ENCODE data around the gene CDC42EP4. TPM values are rescaled to one million over a fixed set of nuclear protein-coding genes. Genes with fewer than 3 reads are reported as not detected.

CDC42EP4 gene
- total RNA-seq, 8 experiments from 2014 or later: 26.2 to 77.6 (median 39.6) TPM

DNA sequence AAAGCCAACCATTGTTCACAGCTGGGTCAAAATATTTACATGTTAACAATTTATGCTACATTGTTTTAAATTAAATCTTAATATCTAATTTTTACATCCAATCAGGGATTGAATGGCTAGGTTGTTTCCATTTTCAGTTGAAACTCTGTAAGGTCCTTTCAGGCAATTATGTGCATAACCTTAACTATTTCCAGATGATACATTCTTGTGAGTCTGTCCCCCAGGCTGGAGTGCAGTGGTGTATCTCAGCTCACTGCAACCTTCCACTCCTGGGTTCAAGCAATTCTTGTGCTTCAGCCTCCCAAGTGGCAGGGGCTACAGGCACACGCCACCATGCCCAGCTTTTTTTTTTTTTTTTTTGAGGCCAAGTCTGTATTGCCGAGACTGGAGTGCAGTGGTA lies 10.4 kb downstream of the CDC42EP4 start:
- Histone ChIP-seq H3K27ac (no peak overlapping the region), H3K4me3 (no peak overlapping the region), H3K4me1 (replicated peaks in 1 of 2) (peaks cover 27 to 30% of the 10 kb centered on the region in 2 donors)
- in situ Hi-C loops (cut with MboI; ENCODE audit: low pct_unique_long_range_greater_than_20kb in 2 of 9, low sequenced_read_pairs in 9 of 9, unreplicated experiment in 9 of 9): no loop called here
- peak in 3 of 8 experiments; percentile 2 to 27 (median 6) for ATAC-seq (replicated peaks in 6 of 8)
- WGBS, 10 experiments: 0 to 100% (median 90%) methylated on average over 1 to 2 of the region's 2 CpGs; no CpG with 5 or more reads in 6 of the 10 experiments

DNA sequence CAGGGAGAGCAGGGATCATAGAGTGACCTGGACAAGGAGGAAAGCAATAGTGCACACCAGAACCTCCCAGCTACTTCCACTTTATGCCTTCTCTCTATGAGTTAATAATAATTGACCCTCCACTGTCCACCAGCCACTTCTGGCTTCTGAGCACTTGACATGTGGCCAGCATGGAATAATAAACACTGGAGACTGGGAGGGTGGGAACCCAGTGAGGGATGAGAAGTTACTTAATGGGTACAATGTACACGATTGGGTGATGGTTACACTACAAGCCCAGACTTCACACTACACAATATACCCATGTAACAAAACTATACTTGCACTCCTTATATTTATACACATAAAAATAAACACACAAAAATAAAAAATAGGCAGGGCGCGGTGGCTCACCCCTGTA lies 11.4 kb downstream of the CDC42EP4 start:
- Histone ChIP-seq H3K27ac (no peak overlapping the region), H3K4me3 (no peak overlapping the region), H3K4me1 (replicated peaks in 1 of 2) (peaks cover 18 to 22% of the 10 kb centered on the region in 2 donors)
- ATAC-seq (replicated peaks in 6 of 8): no peak
- WGBS, 10 experiments: 90 to 100% (median 100%) methylated on average over 1 to 2 of the region's 3 CpGs; no CpG with 5 or more reads in 5 of the 10 experiments
- in situ Hi-C loops (cut with MboI; ENCODE audit: low pct_unique_long_range_greater_than_20kb in 2 of 9, low sequenced_read_pairs in 9 of 9, unreplicated experiment in 9 of 9): no loop called here

DNA sequence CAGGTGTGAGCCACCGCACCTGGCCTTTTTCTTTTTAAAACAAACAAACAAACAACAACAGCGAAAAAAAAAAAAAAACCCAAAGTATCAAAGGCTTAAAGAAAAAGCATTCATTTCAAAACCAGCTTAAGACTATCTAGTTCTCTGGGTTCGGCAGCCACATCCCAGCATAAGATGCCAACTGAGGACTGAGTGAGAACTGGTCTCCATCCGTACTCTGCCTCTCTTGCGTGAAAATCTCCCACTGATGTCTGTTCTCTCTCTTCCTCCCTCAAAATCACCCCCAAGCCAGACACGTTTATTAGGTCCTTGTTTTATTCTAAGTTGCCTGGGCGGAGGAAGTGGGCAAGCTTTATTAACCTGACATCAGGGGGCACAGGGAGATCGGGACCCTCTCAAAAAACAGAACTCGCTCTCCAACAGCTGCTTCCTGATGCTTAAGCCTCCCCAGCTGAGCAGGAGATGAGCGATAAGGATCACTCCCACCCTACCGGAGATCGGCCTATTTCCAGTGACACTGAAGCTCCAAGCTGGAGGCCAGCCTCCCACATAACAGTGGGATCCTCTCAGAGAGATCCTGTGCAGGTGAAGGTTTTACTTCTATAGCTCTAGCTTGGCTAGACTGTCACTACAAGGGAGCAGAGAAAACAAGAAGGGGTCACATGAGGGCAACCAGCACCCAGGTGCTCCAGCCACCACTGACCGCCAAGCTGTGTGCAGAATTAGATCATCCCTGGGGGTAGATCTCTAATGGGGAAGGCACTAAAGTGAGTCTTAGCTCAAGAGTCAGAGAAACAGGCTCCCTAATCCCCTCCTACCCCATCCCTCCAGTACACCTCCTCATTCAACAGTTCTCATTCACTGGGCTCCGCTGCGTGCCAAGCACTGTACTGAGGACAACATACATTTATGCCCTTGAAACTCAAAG lies 13.6 kb downstream of the CDC42EP4 start:
- peak overlapping the region in 1 of 2 donors; percentile 52 for H3K27ac ChIP-seq
- H3K4me3 ChIP-seq: no peak overlapping the region
- WGBS, 10 experiments: 50 to 100% (median 83%) methylated on average over 1 to 10 of the region's 15 CpGs; no CpG with 5 or more reads in 1 of the 10 experiments
- peak in 5 of 8 experiments; percentile 42 to 72 (median 50) for ATAC-seq (replicated peaks in 6 of 8)
- in situ Hi-C loops (cut with MboI; ENCODE audit: low pct_unique_long_range_greater_than_20kb in 2 of 9, low sequenced_read_pairs in 9 of 9, unreplicated experiment in 9 of 9): no loop called here
- no peaks in the 10 kb centered on the region for H3K4me1 ChIP-seq (replicated peaks in 1 of 2)

DNA sequence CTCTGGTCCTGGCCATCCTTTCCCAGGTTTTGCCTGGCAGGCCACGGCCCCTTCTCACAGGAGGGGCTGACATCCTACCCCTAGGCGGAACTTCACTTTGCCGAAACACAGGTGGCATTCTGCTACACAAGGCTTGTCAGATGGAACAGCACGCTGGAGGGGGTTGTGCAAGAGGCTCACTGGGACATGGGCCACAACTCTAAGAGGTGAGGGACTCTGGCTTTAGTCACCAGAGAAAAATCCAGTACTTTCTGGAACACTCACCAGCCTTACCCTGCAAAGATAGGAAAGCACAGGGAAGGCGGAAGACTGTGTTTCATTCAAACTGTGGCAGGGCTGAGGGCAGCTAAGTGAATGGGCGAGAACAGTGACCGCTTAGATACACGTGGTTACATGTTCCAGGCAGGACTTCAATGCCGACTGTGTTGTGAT lies 18.3 kb downstream of the CDC42EP4 start:
- peak in 2 of 8 experiments; percentile 9 to 32 for ATAC-seq (replicated peaks in 6 of 8)
- in situ Hi-C loops (cut with MboI; ENCODE audit: low pct_unique_long_range_greater_than_20kb in 2 of 9, low sequenced_read_pairs in 9 of 9, unreplicated experiment in 9 of 9): no loop called here
- Histone ChIP-seq H3K4me1 (replicated peaks in 1 of 2) (peaks cover 8 to 20% of the 10 kb centered on the region in 2 donors), H3K27ac (no peak overlapping the region), H3K4me3 (no peak overlapping the region)
- 68 to 90% (median 86%) methylated on average over 2 to 6 of the region's 9 CpGs; no CpG with 5 or more reads in 6 of the 10 experiments for WGBS, 10 experiments

DNA sequence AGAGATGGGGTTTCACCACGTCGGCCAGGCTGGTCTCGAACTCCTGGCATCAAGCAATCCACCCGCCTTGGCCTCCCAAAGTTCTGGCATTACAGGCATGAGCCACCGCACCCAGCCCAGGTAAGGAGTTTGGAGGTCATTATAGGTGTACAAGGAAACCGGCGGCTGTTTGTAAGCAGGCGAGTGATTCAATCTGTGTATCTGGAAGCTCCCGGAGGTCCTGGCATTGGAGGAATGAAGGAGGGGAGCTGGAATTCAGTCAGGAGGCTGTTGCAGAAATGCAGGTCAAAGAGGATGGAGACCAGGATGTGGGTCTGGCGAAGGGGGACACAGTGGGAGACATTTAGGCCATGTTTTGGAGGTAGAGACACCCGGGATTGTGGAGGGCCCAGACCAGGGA lies 18.8 kb downstream of the CDC42EP4 start:
- Histone ChIP-seq H3K4me1 (replicated peaks in 1 of 2) (peaks cover 10 to 23% of the 10 kb centered on the region in 2 donors), H3K27ac (no peak overlapping the region), H3K4me3 (no peak overlapping the region)
- in situ Hi-C loops (cut with MboI; ENCODE audit: low pct_unique_long_range_greater_than_20kb in 2 of 9, low sequenced_read_pairs in 9 of 9, unreplicated experiment in 9 of 9): no loop called here
- ATAC-seq (replicated peaks in 6 of 8): no peak
- WGBS, 10 experiments: 60 to 100% (median 83%) methylated on average over 1 to 8 of the region's 11 CpGs; no CpG with 5 or more reads in 1 of the 10 experiments

DNA sequence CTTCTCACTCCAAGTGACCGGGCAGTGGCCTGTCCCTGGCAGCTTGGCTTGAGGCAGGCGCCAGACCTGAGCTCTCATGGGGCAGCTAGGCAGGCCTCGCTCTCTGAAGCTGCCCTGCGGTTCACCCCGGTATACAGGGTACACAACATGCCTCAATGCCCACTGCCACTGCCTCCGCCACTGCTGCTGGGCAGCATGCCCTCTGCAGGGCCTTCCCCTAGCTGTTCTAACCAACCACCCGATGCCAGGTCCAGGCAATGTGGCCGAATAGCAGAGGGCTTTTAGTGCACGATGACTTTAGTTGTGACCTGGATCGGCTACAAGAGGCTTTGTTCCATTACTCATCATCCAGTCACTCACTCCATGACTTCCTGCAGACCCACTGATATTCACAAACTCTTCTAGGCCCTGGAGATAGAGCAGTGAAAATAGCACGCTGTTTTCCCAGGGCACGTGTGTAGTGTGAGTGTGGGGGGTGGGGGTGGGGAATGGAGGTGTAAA lies 19.7 kb downstream of the CDC42EP4 start:
- in situ Hi-C loops (cut with MboI; ENCODE audit: low pct_unique_long_range_greater_than_20kb in 2 of 9, low sequenced_read_pairs in 9 of 9, unreplicated experiment in 9 of 9): no loop called here
- H3K4me1 ChIP-seq (replicated peaks in 1 of 2): peaks cover 12 to 23% of the 10 kb centered on the region in 2 donors
- WGBS, 10 experiments: 20 to 100% (median 70%) methylated on average over 1 to 2 of the region's 12 CpGs; no CpG with 5 or more reads in 4 of the 10 experiments
- peak in 6 of 8 experiments; percentile 1 to 22 (median 14) for ATAC-seq (replicated peaks in 6 of 8)
- H3K4me3 ChIP-seq: no peak overlapping the region
- H3K27ac ChIP-seq: no peak overlapping the region

DNA sequence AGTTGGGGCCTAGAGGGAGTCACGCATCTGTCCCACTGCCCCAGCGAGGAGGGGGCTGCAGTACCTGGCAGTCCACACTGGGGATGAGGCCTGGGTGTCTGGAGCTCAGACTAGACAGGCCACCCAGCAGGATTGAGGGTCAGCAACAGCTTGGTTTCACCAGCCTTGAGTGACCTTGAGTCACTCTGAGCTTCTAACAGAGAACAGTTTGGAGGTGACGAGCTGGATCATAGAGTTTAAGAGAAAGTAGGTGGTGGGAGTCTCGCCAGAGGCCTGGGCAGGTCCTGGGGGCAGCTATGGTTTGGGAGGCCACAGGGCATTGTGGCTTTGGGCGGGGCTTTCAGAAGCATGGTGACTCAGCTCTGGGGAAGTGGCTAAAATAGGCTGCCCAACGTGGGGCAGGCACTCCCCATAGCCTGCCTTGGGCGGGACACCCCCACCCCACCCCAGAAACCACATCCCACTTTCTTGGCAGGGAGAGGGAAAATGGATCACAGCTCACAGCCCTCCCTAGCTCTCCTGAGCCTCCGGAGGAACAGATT lies 20.5 kb downstream of the CDC42EP4 start:
- Histone ChIP-seq H3K27ac (no peak overlapping the region), H3K4me3 (no peak overlapping the region), H3K4me1 (replicated peaks in 1 of 2) (peaks cover 12 to 23% of the 10 kb centered on the region in 2 donors)
- ATAC-seq (replicated peaks in 6 of 8): peak in 5 of 8 experiments; percentile 23 to 82 (median 41)
- WGBS, 10 experiments: 0 to 100% (median 80%) methylated on average over 1 to 2 of the region's 8 CpGs; no CpG with 5 or more reads in 7 of the 10 experiments
- in situ Hi-C loops (cut with MboI; ENCODE audit: low pct_unique_long_range_greater_than_20kb in 2 of 9, low sequenced_read_pairs in 9 of 9, unreplicated experiment in 9 of 9): no loop called here

DNA sequence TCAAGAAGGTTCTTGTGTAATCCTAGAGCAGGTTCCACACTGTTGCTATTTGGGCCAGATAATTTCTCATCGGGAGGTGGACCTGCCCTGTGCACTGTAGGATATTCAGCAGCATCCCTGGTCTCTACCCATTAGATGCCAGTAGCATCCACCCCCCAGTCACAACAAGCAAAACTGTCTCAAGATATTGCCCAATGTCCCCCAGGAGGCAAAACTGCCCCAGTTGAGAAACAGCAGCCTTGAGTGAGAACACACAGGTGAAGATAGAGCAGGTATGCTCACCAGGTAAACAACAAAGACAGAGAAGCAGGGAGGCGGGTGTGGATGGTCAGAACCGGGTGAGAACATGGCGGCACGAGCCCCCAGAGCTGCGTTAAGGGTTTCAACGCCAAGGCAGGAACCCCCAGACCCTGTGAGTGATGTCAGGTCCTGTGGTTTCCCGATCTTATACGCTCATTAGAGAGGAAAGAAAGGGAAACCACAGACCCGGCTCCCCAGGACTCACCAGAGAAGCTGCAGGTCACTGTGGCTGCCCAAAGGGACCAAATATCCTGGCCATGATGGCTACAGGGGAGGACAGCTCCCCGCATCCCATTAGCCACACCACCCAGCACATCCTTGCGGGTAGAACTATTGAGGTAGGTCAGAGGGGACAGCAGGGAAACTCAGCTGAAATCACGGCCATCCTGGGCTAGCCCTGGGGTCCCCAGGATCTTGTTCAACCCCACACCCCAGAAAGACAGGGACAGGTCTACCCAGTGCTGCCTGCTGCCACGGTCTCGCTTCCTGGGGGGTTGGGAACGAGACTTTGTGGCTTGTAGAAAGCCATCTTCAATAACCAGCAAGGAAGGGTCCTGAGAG lies 21.2 kb downstream of the CDC42EP4 start:
- WGBS, 10 experiments: 70 to 100% (median 89%) methylated on average over 1 to 10 of the region's 16 CpGs; no CpG with 5 or more reads in 3 of the 10 experiments
- ATAC-seq (replicated peaks in 6 of 8): no peak
- Histone ChIP-seq H3K4me3 (no peak overlapping the region), H3K4me1 (replicated peaks in 1 of 2) (peaks cover 15 to 23% of the 10 kb centered on the region in 2 donors), H3K27ac (no peak overlapping the region)
- in situ Hi-C loops (cut with MboI; ENCODE audit: low pct_unique_long_range_greater_than_20kb in 2 of 9, low sequenced_read_pairs in 9 of 9, unreplicated experiment in 9 of 9): no loop called here

DNA sequence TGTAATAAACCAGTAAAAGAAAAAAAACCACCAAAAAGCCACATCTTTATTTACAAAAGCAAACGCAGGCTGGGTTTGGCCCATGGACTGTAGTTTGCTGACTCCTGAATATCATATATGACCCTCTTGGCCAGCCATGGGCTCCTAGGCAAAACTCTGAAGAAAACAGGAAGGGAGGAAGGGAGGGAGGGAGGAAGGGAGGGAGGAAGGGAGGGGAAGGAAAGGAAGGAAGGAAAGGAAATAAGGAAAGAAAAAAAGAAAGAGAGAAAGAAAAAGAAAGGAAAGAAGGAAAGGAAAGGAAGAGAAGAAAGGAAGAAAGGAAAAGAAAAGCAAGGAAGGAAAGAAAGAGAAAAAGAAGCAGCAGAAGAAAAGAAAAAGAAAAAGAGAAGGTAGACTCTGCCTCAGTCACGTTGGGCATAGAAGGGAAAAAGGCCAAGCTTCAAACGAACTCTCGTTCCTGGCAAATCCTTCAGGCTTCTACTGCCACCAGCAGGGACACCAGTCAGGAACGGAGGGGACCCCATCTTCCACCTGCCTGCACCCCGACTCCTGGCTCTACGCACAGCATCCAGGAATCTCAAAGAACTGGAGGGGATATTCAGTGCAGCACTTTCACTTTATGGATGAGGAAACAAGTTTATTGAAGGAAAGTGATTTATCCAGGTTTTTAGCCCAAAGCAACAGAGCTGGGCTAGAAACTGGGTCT lies 22.1 kb downstream of the CDC42EP4 start:
- Histone ChIP-seq H3K4me1 (replicated peaks in 1 of 2) (peaks cover 24 to 32% of the 10 kb centered on the region in 2 donors), H3K4me3 (no peak overlapping the region), H3K27ac (no peak overlapping the region)
- in situ Hi-C loops (cut with MboI; ENCODE audit: low pct_unique_long_range_greater_than_20kb in 2 of 9, low sequenced_read_pairs in 9 of 9, unreplicated experiment in 9 of 9): no loop called here
- ATAC-seq (replicated peaks in 6 of 8): no peak
- 46 to 88% (median 80%) methylated on average over 1 to 7 of the region's 7 CpGs; no CpG with 5 or more reads in 2 of the 10 experiments for WGBS, 10 experiments

DNA sequence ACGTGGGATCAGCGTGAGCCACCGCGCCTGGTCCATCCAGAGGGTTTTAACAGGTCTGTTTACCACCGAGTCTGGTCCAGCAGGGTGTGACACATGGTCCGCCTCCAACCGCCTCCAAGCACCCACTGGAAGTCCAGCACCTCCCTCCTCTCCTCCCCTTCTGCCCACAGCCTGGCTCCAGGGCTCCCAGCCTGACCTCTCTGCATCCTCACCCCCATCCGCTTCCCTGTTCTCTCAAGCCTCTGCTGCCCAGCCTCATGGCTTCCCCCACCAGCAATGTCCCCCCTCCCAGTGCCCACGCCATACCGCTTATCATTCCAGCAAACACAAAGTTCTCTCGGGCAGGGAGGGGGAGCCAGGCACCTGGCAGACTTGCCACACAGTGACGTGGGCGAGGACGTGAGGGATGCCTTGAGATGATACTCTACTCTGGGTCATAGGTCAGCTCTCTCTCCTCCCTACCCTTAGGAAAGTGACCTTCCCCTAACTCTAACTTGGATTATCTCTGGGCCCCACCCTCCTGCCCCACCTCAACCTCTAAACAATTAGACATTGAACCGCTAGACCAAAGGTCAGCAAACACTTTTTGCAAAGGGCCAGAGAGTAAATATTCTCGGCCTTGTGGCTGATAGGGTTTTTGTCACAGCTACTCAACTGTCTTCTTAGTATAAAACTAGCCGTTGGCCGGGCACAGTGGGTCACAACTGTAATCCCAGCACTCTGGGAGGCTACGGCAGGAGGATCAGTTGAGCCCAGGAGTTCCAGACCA lies 23.1 kb downstream of the CDC42EP4 start:
- in situ Hi-C loops (cut with MboI; ENCODE audit: low pct_unique_long_range_greater_than_20kb in 2 of 9, low sequenced_read_pairs in 9 of 9, unreplicated experiment in 9 of 9): no loop called here
- 29 to 93% (median 70%) methylated on average over 1 to 4 of the region's 19 CpGs; no CpG with 5 or more reads in 5 of the 10 experiments for whole genome bisulfite sequencing, 10 experiments
- ATAC-seq (replicated peaks in 6 of 8): peak in 5 of 8 experiments; percentile 1 to 25 (median 18)
- peaks cover 34 to 41% of the 10 kb centered on the region in 2 donors for H3K4me1 ChIP-seq (replicated peaks in 1 of 2)
- H3K4me3 ChIP-seq: no peak overlapping the region
- no peak overlapping the region for H3K27ac ChIP-seq

DNA sequence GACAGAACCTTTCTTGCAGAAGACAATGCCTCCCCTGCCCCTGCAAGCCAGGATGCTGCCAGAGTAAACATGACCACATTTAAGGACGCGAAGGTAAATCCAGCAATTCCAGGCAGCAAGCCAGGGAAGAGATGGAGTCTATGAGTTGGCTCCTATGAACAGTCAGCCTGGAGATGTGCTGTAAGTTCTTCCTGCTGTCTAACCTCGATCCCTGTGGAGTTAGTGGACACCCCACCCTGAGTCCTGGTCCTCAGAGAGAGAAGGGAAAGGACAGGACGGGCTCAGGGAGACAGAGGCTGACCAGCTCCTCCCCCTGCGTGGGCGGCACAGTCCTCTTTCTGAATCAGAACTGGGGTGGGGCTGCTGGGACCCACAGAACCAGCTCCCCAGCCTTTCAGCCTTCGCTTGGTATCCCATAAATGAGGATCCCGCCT lies 24.9 kb downstream of the CDC42EP4 start:
- in situ Hi-C loops (cut with MboI; ENCODE audit: low pct_unique_long_range_greater_than_20kb in 2 of 9, low sequenced_read_pairs in 9 of 9, unreplicated experiment in 9 of 9): no loop called here
- Histone ChIP-seq H3K4me1 (replicated peaks in 1 of 2) (peaks cover 49% of the 10 kb centered on the region in 2 donors), H3K27ac (no peak overlapping the region), H3K4me3 (no peak overlapping the region)
- WGBS, 10 experiments: 70 to 100% (median 88%) methylated on average over 1 to 6 of the region's 8 CpGs; no CpG with 5 or more reads in 4 of the 10 experiments
- peak in 1 of 8 experiments; percentile 0 for ATAC-seq (replicated peaks in 6 of 8)
